HS-27A (cell line): Measurements from ENCODE around the gene EFCAB9.

Experiments
- DNase-seq: peaks from one replicate; pipeline ENCODE4 v3.0.0-alpha.2; 2012; ENCODE audit warnings: low read depth, missing footprints

EFCAB9 gene

DNA sequence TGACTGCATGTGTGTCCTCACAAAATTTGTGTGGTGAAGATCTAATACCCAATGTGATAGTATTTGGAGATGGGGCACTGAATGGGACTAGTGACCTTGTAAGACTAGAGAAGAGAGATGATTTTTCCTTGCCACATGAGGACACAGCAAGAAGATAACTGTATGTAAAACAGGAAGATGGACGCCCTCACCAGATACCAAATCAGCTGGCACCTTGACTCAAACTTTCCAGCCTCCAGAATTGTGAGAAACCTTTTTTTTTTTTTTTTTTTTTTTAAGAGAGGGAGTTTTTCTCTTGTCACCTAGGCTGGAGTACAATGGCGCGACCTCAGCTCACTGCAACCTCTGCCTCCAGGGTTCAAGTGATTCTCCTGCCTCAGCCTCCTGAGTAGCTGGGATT, 49.3 kb downstream of the EFCAB9 start:
- DNase-seq, result no peak

DNA sequence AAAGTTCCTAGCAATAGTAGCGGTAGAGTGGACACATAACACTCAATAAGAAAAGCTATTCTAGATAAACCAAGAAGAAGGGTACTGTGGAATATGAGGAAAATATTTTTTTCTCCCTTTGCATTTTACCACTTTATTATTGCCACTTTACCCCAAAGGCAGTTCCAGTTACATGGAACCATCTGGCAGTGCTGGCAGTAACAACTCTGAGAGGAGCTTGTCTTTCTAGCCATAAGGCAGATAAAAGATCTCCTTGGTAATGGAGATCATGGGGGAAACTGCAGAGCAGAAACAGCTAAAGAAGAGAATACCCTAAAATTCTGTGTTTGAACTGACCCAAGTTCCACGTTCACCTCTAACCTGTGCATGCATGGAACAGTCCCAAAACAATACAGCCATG, 51.1 kb downstream of the EFCAB9 start:
- no peak for DNase-seq

GRCh38 chr5:172245703-172246125, 51.7 kb downstream of the EFCAB9 start:
- no peak for DNase-seq

- no peak for DNase-seq
These were observed 54.7 kb downstream of the EFCAB9 start for GRCh38 chr5:172248637-172249036.

- DNase-seq, result no peak
These were observed 57.4 kb downstream of the EFCAB9 start for GRCh38 chr5:172251419-172251818.

DNA sequence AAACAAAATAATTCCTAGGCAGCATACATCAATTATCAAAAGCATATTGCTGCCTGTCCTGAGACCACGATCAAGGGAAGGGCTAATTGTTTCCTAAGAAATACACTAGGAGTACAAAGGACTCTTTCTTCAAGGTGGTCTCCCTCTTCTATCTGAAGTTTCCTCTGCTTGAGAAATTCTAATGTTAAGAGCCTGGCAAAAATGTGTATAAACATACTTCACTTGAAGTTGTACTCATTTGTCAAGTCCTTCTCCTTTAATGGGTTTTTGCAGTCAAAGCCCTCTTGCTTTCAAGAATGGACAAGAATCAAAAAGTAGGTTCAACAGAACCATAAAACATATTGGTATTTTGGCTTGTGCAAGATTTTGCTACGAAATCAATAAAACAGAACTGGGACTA, 58.5 kb downstream of the EFCAB9 start:
- no peak for DNase-seq
